Measurements from ENCODE around the gene PIK3R1.

The PIK3R1 gene

GRCh38 chr5:68303754-68304420 lies 88.3 kb downstream of the PIK3R1 start:
- WGBS (ENCODE audit: insufficient coverage, insufficient read length) = no CpG with 5 or more reads among the region's 4 CpGs
- DNase-seq (ENCODE audit: low read depth, low spot score) = no peak
- Histone ChIP-seq H3K4me3 (ENCODE audit: low read length) (no peak overlapping the region), H3K27ac (ENCODE audit: low read length) (no peak overlapping the region), H3K9me3 (ENCODE audit: control insufficient read depth, insufficient read depth, low read length) (no peaks in the 10 kb centered on the region), H3K36me3 (ENCODE audit: control insufficient read depth, insufficient read depth, low read length) (no peaks in the 10 kb centered on the region), H3K27me3 (ENCODE audit: control insufficient read depth, insufficient read depth, low read length) (no peaks in the 10 kb centered on the region), H3K4me1 (ENCODE audit: control insufficient read depth, insufficient read depth, low read length) (no peaks in the 10 kb centered on the region)

GRCh38 chr5:68304421-68305052 lies 89.0 kb downstream of the PIK3R1 start:
- H3K36me3 ChIP-seq (ENCODE audit: control insufficient read depth, insufficient read depth, low read length) = no peaks in the 10 kb centered on the region
- no peaks in the 10 kb centered on the region for H3K27me3 ChIP-seq (ENCODE audit: control insufficient read depth, insufficient read depth, low read length)
- H3K9me3 ChIP-seq (ENCODE audit: control insufficient read depth, insufficient read depth, low read length) = no peaks in the 10 kb centered on the region
- no peak overlapping the region for H3K27ac ChIP-seq (ENCODE audit: low read length)
- DNase-seq (ENCODE audit: low read depth, low spot score) = no peak
- no CpG with 5 or more reads among the region's 3 CpGs for WGBS (ENCODE audit: insufficient coverage, insufficient read length)
- no peaks in the 10 kb centered on the region for H3K4me1 ChIP-seq (ENCODE audit: control insufficient read depth, insufficient read depth, low read length)
- no peak overlapping the region for H3K4me3 ChIP-seq (ENCODE audit: low read length)

GRCh38 chr5:68305223-68305870 lies 89.8 kb downstream of the PIK3R1 start:
- H3K4me1 ChIP-seq (ENCODE audit: control insufficient read depth, insufficient read depth, low read length) = no peaks in the 10 kb centered on the region
- WGBS (ENCODE audit: insufficient coverage, insufficient read length) = no CpG with 5 or more reads among the region's 1 CpG
- no peaks in the 10 kb centered on the region for H3K27me3 ChIP-seq (ENCODE audit: control insufficient read depth, insufficient read depth, low read length)
- DNase-seq (ENCODE audit: low read depth, low spot score) = no peak
- H3K36me3 ChIP-seq (ENCODE audit: control insufficient read depth, insufficient read depth, low read length) = no peaks in the 10 kb centered on the region
- H3K4me3 ChIP-seq (ENCODE audit: low read length) = no peak overlapping the region
- H3K9me3 ChIP-seq (ENCODE audit: control insufficient read depth, insufficient read depth, low read length) = no peaks in the 10 kb centered on the region
- H3K27ac ChIP-seq (ENCODE audit: low read length) = no peak overlapping the region

GRCh38 chr5:68306361-68307014 lies 90.9 kb downstream of the PIK3R1 start:
- Histone ChIP-seq H3K4me3 (ENCODE audit: low read length) (no peak overlapping the region), H3K27ac (ENCODE audit: low read length) (no peak overlapping the region), H3K4me1 (ENCODE audit: control insufficient read depth, insufficient read depth, low read length) (no peaks in the 10 kb centered on the region), H3K36me3 (ENCODE audit: control insufficient read depth, insufficient read depth, low read length) (no peaks in the 10 kb centered on the region), H3K27me3 (ENCODE audit: control insufficient read depth, insufficient read depth, low read length) (no peaks in the 10 kb centered on the region), H3K9me3 (ENCODE audit: control insufficient read depth, insufficient read depth, low read length) (no peaks in the 10 kb centered on the region)
- no peak for DNase-seq (ENCODE audit: low read depth, low spot score)
- no CpG with 5 or more reads among the region's 7 CpGs for WGBS (ENCODE audit: insufficient coverage, insufficient read length)

GRCh38 chr5:68313336-68313735 lies 97.8 kb downstream of the PIK3R1 start:
- DNase-seq (ENCODE audit: low read depth, low spot score) = no peak
- no peaks in the 10 kb centered on the region for H3K9me3 ChIP-seq (ENCODE audit: control insufficient read depth, insufficient read depth, low read length)
- WGBS (ENCODE audit: insufficient coverage, insufficient read length) = no CpG with 5 or more reads among the region's 2 CpGs
- H3K27me3 ChIP-seq (ENCODE audit: control insufficient read depth, insufficient read depth, low read length) = no peaks in the 10 kb centered on the region
- H3K36me3 ChIP-seq (ENCODE audit: control insufficient read depth, insufficient read depth, low read length) = no peaks in the 10 kb centered on the region
- no peak overlapping the region for H3K27ac ChIP-seq (ENCODE audit: low read length)
- H3K4me1 ChIP-seq (ENCODE audit: control insufficient read depth, insufficient read depth, low read length) = no peaks in the 10 kb centered on the region
- no peak overlapping the region for H3K4me3 ChIP-seq (ENCODE audit: low read length)

GRCh38 chr5:68314465-68314864 lies 98.9 kb downstream of the PIK3R1 start:
- no peak for DNase-seq (ENCODE audit: low read depth, low spot score)
- no peak overlapping the region for H3K4me3 ChIP-seq (ENCODE audit: low read length)
- no peaks in the 10 kb centered on the region for H3K27me3 ChIP-seq (ENCODE audit: control insufficient read depth, insufficient read depth, low read length)
- H3K36me3 ChIP-seq (ENCODE audit: control insufficient read depth, insufficient read depth, low read length) = no peaks in the 10 kb centered on the region
- no peaks in the 10 kb centered on the region for H3K9me3 ChIP-seq (ENCODE audit: control insufficient read depth, insufficient read depth, low read length)
- WGBS (ENCODE audit: insufficient coverage, insufficient read length) = no CpG with 5 or more reads among the region's 2 CpGs
- no peak overlapping the region for H3K27ac ChIP-seq (ENCODE audit: low read length)
- H3K4me1 ChIP-seq (ENCODE audit: control insufficient read depth, insufficient read depth, low read length) = no peaks in the 10 kb centered on the region

GRCh38 chr5:68315679-68316271 lies 100.2 kb downstream of the PIK3R1 start:
- no peak overlapping the region for H3K4me3 ChIP-seq (ENCODE audit: low read length)
- DNase-seq (ENCODE audit: low read depth, low spot score) = no peak
- no CpG with 5 or more reads among the region's 6 CpGs for WGBS (ENCODE audit: insufficient coverage, insufficient read length)
- H3K27ac ChIP-seq (ENCODE audit: low read length) = no peak overlapping the region
- no peaks in the 10 kb centered on the region for H3K27me3 ChIP-seq (ENCODE audit: control insufficient read depth, insufficient read depth, low read length)
- no peaks in the 10 kb centered on the region for H3K36me3 ChIP-seq (ENCODE audit: control insufficient read depth, insufficient read depth, low read length)
- H3K4me1 ChIP-seq (ENCODE audit: control insufficient read depth, insufficient read depth, low read length) = no peaks in the 10 kb centered on the region
- no peaks in the 10 kb centered on the region for H3K9me3 ChIP-seq (ENCODE audit: control insufficient read depth, insufficient read depth, low read length)

- no peak overlapping the region for H3K27ac ChIP-seq (ENCODE audit: low read length)
- no peaks in the 10 kb centered on the region for H3K9me3 ChIP-seq (ENCODE audit: control insufficient read depth, insufficient read depth, low read length)
- H3K4me3 ChIP-seq (ENCODE audit: low read length) = no peak overlapping the region
- no peaks in the 10 kb centered on the region for H3K4me1 ChIP-seq (ENCODE audit: control insufficient read depth, insufficient read depth, low read length)
- no peak for DNase-seq (ENCODE audit: low read depth, low spot score)
- no peaks in the 10 kb centered on the region for H3K27me3 ChIP-seq (ENCODE audit: control insufficient read depth, insufficient read depth, low read length)
- H3K36me3 ChIP-seq (ENCODE audit: control insufficient read depth, insufficient read depth, low read length) = no peaks in the 10 kb centered on the region
- no CpG with 5 or more reads among the region's 3 CpGs for WGBS (ENCODE audit: insufficient coverage, insufficient read length)
These were observed 100.9 kb downstream of the PIK3R1 start for GRCh38 chr5:68316469-68316868.

- WGBS (ENCODE audit: insufficient coverage, insufficient read length) = no CpG with 5 or more reads among the region's 5 CpGs
- no peak overlapping the region for H3K27ac ChIP-seq (ENCODE audit: low read length)
These were observed 102.1 kb downstream of the PIK3R1 start for GRCh38 chr5:68317646-68318045.

GRCh38 chr5:68318955-68319705 lies 103.6 kb downstream of the PIK3R1 start:
- no peak for DNase-seq (ENCODE audit: low read depth, low spot score)
- no peaks in the 10 kb centered on the region for H3K27me3 ChIP-seq (ENCODE audit: control insufficient read depth, insufficient read depth, low read length)
- no peak overlapping the region for H3K27ac ChIP-seq (ENCODE audit: low read length)
- H3K36me3 ChIP-seq (ENCODE audit: control insufficient read depth, insufficient read depth, low read length) = no peaks in the 10 kb centered on the region
- H3K4me1 ChIP-seq (ENCODE audit: control insufficient read depth, insufficient read depth, low read length) = no peaks in the 10 kb centered on the region
- no peaks in the 10 kb centered on the region for H3K9me3 ChIP-seq (ENCODE audit: control insufficient read depth, insufficient read depth, low read length)
- no peak overlapping the region for H3K4me3 ChIP-seq (ENCODE audit: low read length)
- no CpG with 5 or more reads among the region's 6 CpGs for WGBS (ENCODE audit: insufficient coverage, insufficient read length)

More at GRCh38 chr5:68317646-68318045, 102.1 kb downstream of the PIK3R1 start:
- Histone ChIP-seq H3K27me3 (ENCODE audit: control insufficient read depth, insufficient read depth, low read length) (no peaks in the 10 kb centered on the region), H3K36me3 (ENCODE audit: control insufficient read depth, insufficient read depth, low read length) (no peaks in the 10 kb centered on the region), H3K4me3 (ENCODE audit: low read length) (no peak overlapping the region), H3K4me1 (ENCODE audit: control insufficient read depth, insufficient read depth, low read length) (no peaks in the 10 kb centered on the region), H3K9me3 (ENCODE audit: control insufficient read depth, insufficient read depth, low read length) (no peaks in the 10 kb centered on the region)
- no peak for DNase-seq (ENCODE audit: low read depth, low spot score)
